ENCODE measurements around the gene BRI3.

GRCh38 chr7:98251601-98252424, 29.7 kb upstream of the BRI3 start, which contains the start of gene TECPR1:
- TF ChIP-seq POLR2A (IDR thresholded peaks at IDR 0.05; ENCODE audit: low read length) (peak; percentile 60), GATA1 (IDR thresholded peaks at IDR 0.05; ENCODE audit: low read depth, low read length) (no peak)

Measured in erythroblast (primary cell).